ENCODE measurements around the gene CCR3.

Gene CCR3

DNA sequence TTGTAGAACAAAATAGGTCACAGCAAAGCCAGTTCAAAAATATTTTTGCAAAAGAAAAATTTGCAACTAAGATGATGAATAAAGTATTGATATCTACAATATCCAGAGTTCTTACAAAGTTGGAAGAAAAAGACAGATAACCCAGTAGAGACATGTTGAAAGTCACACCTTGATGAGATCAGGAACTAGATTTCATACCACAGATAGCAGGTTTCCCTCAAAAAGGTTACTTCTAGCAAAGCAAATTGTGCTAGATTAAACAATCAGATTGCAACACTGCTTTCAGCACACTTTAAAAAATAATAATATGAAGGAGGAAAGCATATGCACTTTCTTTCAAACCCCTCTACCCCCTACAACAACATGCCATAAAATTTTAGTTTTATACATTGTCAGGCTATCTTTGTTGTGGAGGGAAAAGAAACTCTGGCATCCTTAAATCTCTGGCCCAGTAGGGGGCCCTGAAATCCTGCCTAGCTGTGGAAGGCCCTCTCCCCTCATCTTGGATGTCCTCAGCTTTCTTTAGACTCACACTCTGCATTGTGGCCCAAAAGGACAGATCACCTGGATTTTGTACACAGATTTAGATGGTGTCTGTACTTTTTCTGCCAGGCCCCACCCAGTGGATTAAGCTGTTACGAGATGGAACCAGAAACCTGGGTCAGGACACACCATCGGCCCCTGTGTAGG is 50.9 kb downstream of the CCR3 start:
- TF ChIP-seq, protein P1, sequence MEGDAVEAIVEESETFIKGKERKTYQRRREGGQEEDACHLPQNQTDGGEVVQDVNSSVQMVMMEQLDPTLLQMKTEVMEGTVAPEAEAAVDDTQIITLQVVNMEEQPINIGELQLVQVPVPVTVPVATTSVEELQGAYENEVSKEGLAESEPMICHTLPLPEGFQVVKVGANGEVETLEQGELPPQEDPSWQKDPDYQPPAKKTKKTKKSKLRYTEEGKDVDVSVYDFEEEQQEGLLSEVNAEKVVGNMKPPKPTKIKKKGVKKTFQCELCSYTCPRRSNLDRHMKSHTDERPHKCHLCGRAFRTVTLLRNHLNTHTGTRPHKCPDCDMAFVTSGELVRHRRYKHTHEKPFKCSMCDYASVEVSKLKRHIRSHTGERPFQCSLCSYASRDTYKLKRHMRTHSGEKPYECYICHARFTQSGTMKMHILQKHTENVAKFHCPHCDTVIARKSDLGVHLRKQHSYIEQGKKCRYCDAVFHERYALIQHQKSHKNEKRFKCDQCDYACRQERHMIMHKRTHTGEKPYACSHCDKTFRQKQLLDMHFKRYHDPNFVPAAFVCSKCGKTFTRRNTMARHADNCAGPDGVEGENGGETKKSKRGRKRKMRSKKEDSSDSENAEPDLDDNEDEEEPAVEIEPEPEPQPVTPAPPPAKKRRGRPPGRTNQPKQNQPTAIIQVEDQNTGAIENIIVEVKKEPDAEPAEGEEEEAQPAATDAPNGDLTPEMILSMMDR (IDR thresholded peaks at IDR 0.05; ENCODE audit: insufficient read depth, low read depth, low read length, missing control alignments): no peak
- DNase-seq (ENCODE audit: low read depth): no peak
- H3K4me3 ChIP-seq (ENCODE audit: low read depth, low read length): no peak overlapping the region

DNA sequence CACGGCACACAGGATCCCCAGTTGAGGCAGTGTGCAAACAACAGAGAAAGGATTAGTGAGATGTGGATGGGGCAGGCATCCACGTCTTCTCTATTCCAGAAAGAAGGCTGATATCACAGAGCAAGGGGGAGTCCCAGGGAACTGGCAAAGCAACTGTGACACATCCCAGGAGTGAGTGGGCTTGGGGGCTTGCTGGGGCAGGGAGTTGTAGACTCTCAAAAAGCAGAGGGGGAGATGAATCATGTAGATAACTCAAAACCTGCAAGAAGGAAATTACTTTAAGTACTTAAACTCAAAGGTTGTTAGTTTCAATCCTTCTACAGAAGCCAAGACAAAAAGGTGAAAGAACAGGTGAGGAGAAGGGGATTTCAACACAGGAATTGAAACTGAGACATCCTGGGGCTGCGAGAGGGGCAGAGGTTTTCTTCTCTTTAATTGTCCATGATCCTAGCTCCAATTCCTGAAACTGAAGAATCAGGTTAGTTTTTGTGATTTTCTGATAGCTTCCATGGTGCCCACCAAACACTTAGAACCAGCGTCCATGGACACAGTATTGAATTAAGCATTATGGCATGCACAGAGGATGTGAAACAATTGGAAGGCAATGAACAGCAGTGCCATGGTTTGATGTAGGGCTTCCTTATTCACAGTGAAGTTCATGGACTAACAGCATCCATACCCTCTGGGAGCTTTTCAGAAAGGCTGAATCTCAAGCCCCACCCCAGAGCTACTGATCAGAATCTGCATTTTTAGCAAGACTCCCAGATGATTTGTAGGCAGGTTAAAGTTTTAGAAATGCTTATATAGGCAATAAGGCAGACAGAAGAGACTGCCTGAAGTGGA is 52.0 kb downstream of the CCR3 start:
- H3K4me3 ChIP-seq (ENCODE audit: low read depth, low read length): no peak overlapping the region
- TF ChIP-seq, protein P1 (IDR thresholded peaks at IDR 0.05; ENCODE audit: insufficient read depth, low read depth, low read length, missing control alignments): no peak
- DNase-seq (ENCODE audit: low read depth): peak; percentile 47

GRCh38 chr3:46296826-46297225 is 54.6 kb downstream of the CCR3 start:
- H3K4me3 ChIP-seq (ENCODE audit: low read depth, low read length): no peak overlapping the region
- TF ChIP-seq, protein P1 (IDR thresholded peaks at IDR 0.05; ENCODE audit: insufficient read depth, low read depth, low read length, missing control alignments): no peak
- no peak for DNase-seq (ENCODE audit: low read depth)

- peak; percentile 37 for DNase-seq (ENCODE audit: low read depth)
- TF ChIP-seq, protein P1 (IDR thresholded peaks at IDR 0.05; ENCODE audit: insufficient read depth, low read depth, low read length, missing control alignments): no peak
- H3K4me3 ChIP-seq (ENCODE audit: low read depth, low read length): no peak overlapping the region
Observed at GRCh38 chr3:46297658-46298423, 55.6 kb downstream of the CCR3 start.

GRCh38 chr3:46298871-46299607 is 56.8 kb downstream of the CCR3 start:
- peak; percentile 87 for DNase-seq (ENCODE audit: low read depth)
- TF ChIP-seq, protein P1 (IDR thresholded peaks at IDR 0.05; ENCODE audit: insufficient read depth, low read depth, low read length, missing control alignments): no peak
- H3K4me3 ChIP-seq (ENCODE audit: low read depth, low read length): no peak overlapping the region; the same call in 1 of the 2 replicates

All from GM12865 (cell line).